ENCODE data around the gene JAKMIP2.

Gene JAKMIP2

GRCh38 chr5:147735621-147736125 is 46.9 kb downstream of the JAKMIP2 start:
- no peak overlapping the region for H3K27ac ChIP-seq (ENCODE audit: low read depth, low read length)
- no peak overlapping the region for H3K4me3 ChIP-seq (ENCODE audit: insufficient read depth, low read length, poor library complexity, severe bottlenecking)
- no peaks in the 10 kb centered on the region for H3K36me3 ChIP-seq (ENCODE audit: low read length)
- H3F3A ChIP-seq (ENCODE audit: insufficient read depth) = no peaks in the 10 kb centered on the region
- no peaks in the 10 kb centered on the region for H3K9me3 ChIP-seq (ENCODE audit: insufficient read depth, low read length)
- no peak overlapping the region for H3K4me2 ChIP-seq (ENCODE audit: low read depth, low read length, poor library complexity, severe bottlenecking)
- no peak overlapping the region for H2AFZ ChIP-seq (ENCODE audit: low read depth, low read length, severe bottlenecking)
- H3K27me3 ChIP-seq (ENCODE audit: low read length) = no peaks in the 10 kb centered on the region
- no peaks in the 10 kb centered on the region for H4K20me1 ChIP-seq (ENCODE audit: low read depth, low read length)
- H3K9ac ChIP-seq (ENCODE audit: low read length) = no peak overlapping the region
- TF ChIP-seq CTCF (IDR thresholded peaks at IDR 0.05; ENCODE audit: insufficient read depth, low read length, poor library complexity, severe bottlenecking) (no peak), EZH2phosphoT487 (conservative IDR thresholded peaks at IDR 0.05; ENCODE audit: low read length) (no peak)
- no peaks in the 10 kb centered on the region for H3K79me2 ChIP-seq (ENCODE audit: insufficient read depth, low read length)
- no peaks in the 10 kb centered on the region for H3K9me2 ChIP-seq (replicated peaks; ENCODE audit: insufficient read depth, low read length)

DNA sequence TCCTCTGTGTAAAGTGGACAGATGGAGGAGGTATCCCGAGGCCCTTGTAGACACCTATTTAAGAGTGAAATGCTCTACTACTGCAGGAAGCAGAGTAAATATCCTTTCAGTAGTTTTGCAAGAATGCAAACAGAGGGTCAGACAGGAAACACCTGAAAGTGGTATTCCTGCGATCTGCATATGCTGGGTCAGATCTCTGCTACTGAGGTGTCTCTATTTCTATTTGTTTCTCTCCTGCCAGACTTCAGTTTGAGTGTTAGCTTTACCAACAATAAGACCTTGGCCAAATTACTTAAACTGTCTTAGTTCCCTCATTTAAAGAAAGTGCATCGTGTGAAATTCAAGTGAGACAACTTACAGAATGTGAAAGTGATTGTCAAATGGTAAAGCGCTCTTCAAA is 47.6 kb downstream of the JAKMIP2 start:
- no peak overlapping the region for H3K27ac ChIP-seq (ENCODE audit: low read depth, low read length)
- no peak overlapping the region for H3K9ac ChIP-seq (ENCODE audit: low read length)
- no peaks in the 10 kb centered on the region for H4K20me1 ChIP-seq (ENCODE audit: low read depth, low read length)
- H2AFZ ChIP-seq (ENCODE audit: low read depth, low read length, severe bottlenecking) = no peak overlapping the region
- no peak overlapping the region for H3K4me2 ChIP-seq (ENCODE audit: low read depth, low read length, poor library complexity, severe bottlenecking)
- H3K36me3 ChIP-seq (ENCODE audit: low read length) = no peaks in the 10 kb centered on the region
- H3K4me3 ChIP-seq (ENCODE audit: insufficient read depth, low read length, poor library complexity, severe bottlenecking) = no peak overlapping the region
- no peaks in the 10 kb centered on the region for H3K79me2 ChIP-seq (ENCODE audit: insufficient read depth, low read length)
- no peaks in the 10 kb centered on the region for H3K9me3 ChIP-seq (ENCODE audit: insufficient read depth, low read length)
- TF ChIP-seq EZH2phosphoT487 (conservative IDR thresholded peaks at IDR 0.05; ENCODE audit: low read length) (no peak), CTCF (IDR thresholded peaks at IDR 0.05; ENCODE audit: insufficient read depth, low read length, poor library complexity, severe bottlenecking) (no peak)
- H3K27me3 ChIP-seq (ENCODE audit: low read length) = no peaks in the 10 kb centered on the region
- H3K9me2 ChIP-seq (replicated peaks; ENCODE audit: insufficient read depth, low read length) = no peaks in the 10 kb centered on the region
- H3F3A ChIP-seq (ENCODE audit: insufficient read depth) = no peaks in the 10 kb centered on the region

DNA sequence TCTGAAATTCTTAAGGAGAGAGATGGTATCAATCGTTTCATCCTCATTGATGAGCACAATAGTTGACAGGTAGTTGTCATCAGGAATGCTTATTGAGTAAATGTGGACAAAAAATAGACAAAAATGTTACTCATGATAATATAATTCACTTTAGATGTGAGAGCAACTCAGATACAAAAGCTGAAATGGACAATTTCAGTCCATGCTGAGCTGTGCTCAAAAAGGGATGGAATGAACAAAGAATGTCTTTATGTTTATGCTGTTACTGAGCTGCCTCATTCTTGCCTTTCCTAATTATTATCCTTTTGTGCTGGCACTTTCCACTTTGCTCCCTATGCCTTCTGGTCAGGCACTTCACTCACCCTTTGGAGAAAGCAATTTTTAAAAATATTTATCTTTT is 49.5 kb downstream of the JAKMIP2 start:
- Histone ChIP-seq H3K9me2 (replicated peaks; ENCODE audit: insufficient read depth, low read length) (no peaks in the 10 kb centered on the region), H4K20me1 (ENCODE audit: low read depth, low read length) (no peaks in the 10 kb centered on the region), H2AFZ (ENCODE audit: low read depth, low read length, severe bottlenecking) (no peak overlapping the region), H3K9ac (ENCODE audit: low read length) (no peak overlapping the region), H3F3A (ENCODE audit: insufficient read depth) (no peaks in the 10 kb centered on the region), H3K4me3 (ENCODE audit: insufficient read depth, low read length, poor library complexity, severe bottlenecking) (no peak overlapping the region), H3K79me2 (ENCODE audit: insufficient read depth, low read length) (no peaks in the 10 kb centered on the region), H3K27me3 (ENCODE audit: low read length) (no peaks in the 10 kb centered on the region), H3K9me3 (ENCODE audit: insufficient read depth, low read length) (no peaks in the 10 kb centered on the region), H3K27ac (ENCODE audit: low read depth, low read length) (no peak overlapping the region), H3K4me2 (ENCODE audit: low read depth, low read length, poor library complexity, severe bottlenecking) (no peak overlapping the region), H3K36me3 (ENCODE audit: low read length) (no peaks in the 10 kb centered on the region)
- TF ChIP-seq CTCF (IDR thresholded peaks at IDR 0.05; ENCODE audit: insufficient read depth, low read length, poor library complexity, severe bottlenecking) (no peak), EZH2phosphoT487 (conservative IDR thresholded peaks at IDR 0.05; ENCODE audit: low read length) (no peak)

All from SU-DHL-6 (cell line).